Transverse colon (tissue), 3 donors: ENCODE results near the gene ALG14.

Experiments
- EP300 ChIP-seq: sonication (generic); formaldehyde crosslinking; IDR thresholded peaks from one replicate; pipeline ENCODE4 v1.6.1; 2017; ENCODE audit warnings: antibody characterized with exemption, low read depth
- POLR2A ChIP-seq: fragments of 450-650 bp; IDR thresholded peaks from one replicate; pipeline ENCODE4 v1.6.1; 2016; ENCODE audit warnings: antibody characterized with exemption, mild to moderate bottlenecking, moderate library complexity
- TF ChIP-seq, protein P1 (sequence below), 5 experiments: fragments of 200-600 bp in 3 of 5; fragments of 450-650 bp in 2 of 5; sonication (generic) in 3 of 5; IDR thresholded peaks; 1 replicate in 2 of 5; 2 replicates in 3 of 5; pipeline ENCODE4 v1.5.1; 2016 to 2017; ENCODE audit warnings: antibody characterized with exemption in 5 of 5, inconsistent platforms in 3 of 5, mild to moderate bottlenecking in 2 of 5, moderate library complexity in 1 of 5

GRCh38 chr1:94978401-94978800 lies 94.3 kb downstream of the ALG14 start:
- no peak for TF ChIP-seq EP300
- TF ChIP-seq, protein P1, sequence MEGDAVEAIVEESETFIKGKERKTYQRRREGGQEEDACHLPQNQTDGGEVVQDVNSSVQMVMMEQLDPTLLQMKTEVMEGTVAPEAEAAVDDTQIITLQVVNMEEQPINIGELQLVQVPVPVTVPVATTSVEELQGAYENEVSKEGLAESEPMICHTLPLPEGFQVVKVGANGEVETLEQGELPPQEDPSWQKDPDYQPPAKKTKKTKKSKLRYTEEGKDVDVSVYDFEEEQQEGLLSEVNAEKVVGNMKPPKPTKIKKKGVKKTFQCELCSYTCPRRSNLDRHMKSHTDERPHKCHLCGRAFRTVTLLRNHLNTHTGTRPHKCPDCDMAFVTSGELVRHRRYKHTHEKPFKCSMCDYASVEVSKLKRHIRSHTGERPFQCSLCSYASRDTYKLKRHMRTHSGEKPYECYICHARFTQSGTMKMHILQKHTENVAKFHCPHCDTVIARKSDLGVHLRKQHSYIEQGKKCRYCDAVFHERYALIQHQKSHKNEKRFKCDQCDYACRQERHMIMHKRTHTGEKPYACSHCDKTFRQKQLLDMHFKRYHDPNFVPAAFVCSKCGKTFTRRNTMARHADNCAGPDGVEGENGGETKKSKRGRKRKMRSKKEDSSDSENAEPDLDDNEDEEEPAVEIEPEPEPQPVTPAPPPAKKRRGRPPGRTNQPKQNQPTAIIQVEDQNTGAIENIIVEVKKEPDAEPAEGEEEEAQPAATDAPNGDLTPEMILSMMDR (IDR thresholded peaks at IDR 0.05), result no peak
- TF ChIP-seq POLR2A, result no peak
